22Rv1 (cell line): ENCODE results near the gene CD22.

Source experiments
- ZFX ChIP-seq: fragments of 450-650 bp; IDR thresholded peaks from 2 replicates; pipeline ENCODE4 v1.6.1; 2017; ENCODE audit warnings: antibody characterized with exemption, borderline replicate concordance
- TF ChIP-seq, protein P1 (sequence below): fragments of 450-650 bp; IDR thresholded peaks from 2 replicates; pipeline ENCODE4 v1.5.1; 2017; ENCODE audit warnings: mild to moderate bottlenecking

GRCh38 chr19:35293808-35294207 is 35.2 kb upstream of the CD22 start:
- TF ChIP-seq, protein P1, sequence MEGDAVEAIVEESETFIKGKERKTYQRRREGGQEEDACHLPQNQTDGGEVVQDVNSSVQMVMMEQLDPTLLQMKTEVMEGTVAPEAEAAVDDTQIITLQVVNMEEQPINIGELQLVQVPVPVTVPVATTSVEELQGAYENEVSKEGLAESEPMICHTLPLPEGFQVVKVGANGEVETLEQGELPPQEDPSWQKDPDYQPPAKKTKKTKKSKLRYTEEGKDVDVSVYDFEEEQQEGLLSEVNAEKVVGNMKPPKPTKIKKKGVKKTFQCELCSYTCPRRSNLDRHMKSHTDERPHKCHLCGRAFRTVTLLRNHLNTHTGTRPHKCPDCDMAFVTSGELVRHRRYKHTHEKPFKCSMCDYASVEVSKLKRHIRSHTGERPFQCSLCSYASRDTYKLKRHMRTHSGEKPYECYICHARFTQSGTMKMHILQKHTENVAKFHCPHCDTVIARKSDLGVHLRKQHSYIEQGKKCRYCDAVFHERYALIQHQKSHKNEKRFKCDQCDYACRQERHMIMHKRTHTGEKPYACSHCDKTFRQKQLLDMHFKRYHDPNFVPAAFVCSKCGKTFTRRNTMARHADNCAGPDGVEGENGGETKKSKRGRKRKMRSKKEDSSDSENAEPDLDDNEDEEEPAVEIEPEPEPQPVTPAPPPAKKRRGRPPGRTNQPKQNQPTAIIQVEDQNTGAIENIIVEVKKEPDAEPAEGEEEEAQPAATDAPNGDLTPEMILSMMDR, result no peak
- no peak for TF ChIP-seq ZFX
